Measurements from ENCODE around the gene MAL. TPM values are rescaled to one million over a fixed set of nuclear protein-coding genes. Genes with fewer than 3 reads are reported as not detected.

Gene MAL
- total and polyA plus RNA-seq, 2 experiments from 2014 or later: 0.24 to 0.31 TPM

- TF ChIP-seq ZNF462 (CRISPR knock-in tag; IDR thresholded peaks at IDR 0.05) (no peak), ETS1 (IDR thresholded peaks at IDR 0.05) (no peak)
These were observed 2.9 kb upstream of the MAL start (continued) for GRCh38 chr2:95022309-95023221.

- Histone ChIP-seq H3K4me2 (no peak overlapping the region), H3K9me2 (ENCODE audit: insufficient read depth) (no peaks in the 10 kb centered on the region), H3K36me3 (ENCODE audit: insufficient read depth) (no peaks in the 10 kb centered on the region), H3K27me3 (ENCODE audit: insufficient read depth) (peaks cover 64% of the 10 kb centered on the region), H3K4me3 (no peak overlapping the region), H2AFZ (no peak overlapping the region), H4K20me1 (replicated peaks; ENCODE audit: insufficient read depth) (no peaks in the 10 kb centered on the region), H3F3A (replicated peaks; ENCODE audit: low read depth) (0 out of 2 replicates have a peak, but pooled peaks cover 8% of the 10 kb centered on the region), H3K4me1 (ENCODE audit: insufficient read depth) (peaks cover 26% of the 10 kb centered on the region), H3K79me2 (replicated peaks; ENCODE audit: insufficient read depth) (no peaks in the 10 kb centered on the region), H3K27ac (ENCODE audit: low read depth) (no peak overlapping the region)
- DNase-seq (ENCODE audit: low spot score): no peak
- Mint-ChIP-seq H3K27ac (no peak overlapping the region), H3K9me3 (no peaks in the 10 kb centered on the region), H3K4me1 (peaks cover 41% of the 10 kb centered on the region), H3K36me3 (ENCODE audit: low read depth) (no peaks in the 10 kb centered on the region), H3K4me3 (no peak overlapping the region), H3K27me3 (ENCODE audit: insufficient read depth, low read depth, poor library complexity) (peaks cover 61% of the 10 kb centered on the region)
- ATAC-seq: no peak
- TF ChIP-seq JUNB (IDR thresholded peaks at IDR 0.05; ENCODE audit: unreplicated experiment): no peak
- TF ChIP-seq CTCF (conservative IDR thresholded peaks at IDR 0.05; ENCODE audit: low read depth in 2 of 2): peak; percentile 31 to 50
These were observed 2.3 kb upstream of the MAL start for GRCh38 chr2:95023222-95023597.
